ENCODE results near the gene LGALS3BP.

LGALS3BP gene

GRCh38 chr17:78981010-78981888, 1.5 kb upstream of the LGALS3BP start:
- no peak for DNase-seq (ENCODE audit: low read depth, low spot score)

GRCh38 chr17:78980624-78980972, 875 bp upstream of the LGALS3BP start:
- no peak for DNase-seq (ENCODE audit: low read depth, low spot score)

GRCh38 chr17:78977997-78978973, 1.4 kb downstream of the LGALS3BP start:
- DNase-seq (ENCODE audit: low read depth, low spot score), result no peak

- DNase-seq (ENCODE audit: low read depth, low spot score), result no peak
Observed at GRCh38 chr17:78977681-78977943, 2.1 kb downstream of the LGALS3BP start.

- DNase-seq (ENCODE audit: low read depth, low spot score), result no peak
Observed at GRCh38 chr17:78976907-78977680, 2.6 kb downstream of the LGALS3BP start.

GRCh38 chr17:78974635-78975591, 4.8 kb downstream of the LGALS3BP start:
- DNase-seq (ENCODE audit: low read depth, low spot score), result no peak

- DNase-seq (ENCODE audit: low read depth, low spot score), result no peak
Observed at GRCh38 chr17:78973792-78974520, 5.8 kb downstream of the LGALS3BP start.

- DNase-seq (ENCODE audit: low read depth, low spot score), result no peak
Observed at GRCh38 chr17:78973196-78973595, 6.5 kb downstream of the LGALS3BP start.

- no peak for DNase-seq (ENCODE audit: low read depth, low spot score)
Observed at GRCh38 chr17:78972507-78973105, 7.1 kb downstream of the LGALS3BP start.

GRCh38 chr17:78971756-78972506, 7.8 kb downstream of the LGALS3BP start:
- no peak for DNase-seq (ENCODE audit: low read depth, low spot score)

GRCh38 chr17:78970834-78971755, 8.6 kb downstream of the LGALS3BP start:
- DNase-seq (ENCODE audit: low read depth, low spot score), result no peak

- DNase-seq (ENCODE audit: low read depth, low spot score), result no peak
Observed at GRCh38 chr17:78969865-78970264, 9.9 kb downstream of the LGALS3BP start.

GRCh38 chr17:78967782-78968362, 11.9 kb downstream of the LGALS3BP start:
- no peak for DNase-seq (ENCODE audit: low read depth, low spot score)

GRCh38 chr17:78966910-78967600, 12.7 kb downstream of the LGALS3BP start:
- DNase-seq (ENCODE audit: low read depth, low spot score), result no peak

GRCh38 chr17:78966123-78966813, 13.5 kb downstream of the LGALS3BP start:
- DNase-seq (ENCODE audit: low read depth, low spot score), result no peak

GRCh38 chr17:78965491-78965924, 14.2 kb downstream of the LGALS3BP start:
- no peak for DNase-seq (ENCODE audit: low read depth, low spot score)
